Stimulated activated CD4-positive, alpha-beta T cell treated with anti-CD3 and anti-CD28 coated beads, Interleukin-1b, Interleukin-23, amount 100 ng/mL, for 24 hours (primary cell): Measurements from ENCODE around the gene LRMDA.

Experiments used
- DNase-seq, 4 experiments: peaks; one replicate each; pipeline ENCODE4 v3.0.0-alpha.2; 2020; ENCODE audit warnings: low read depth in 4 of 4, low spot score in 1 of 4

LRMDA gene

DNA sequence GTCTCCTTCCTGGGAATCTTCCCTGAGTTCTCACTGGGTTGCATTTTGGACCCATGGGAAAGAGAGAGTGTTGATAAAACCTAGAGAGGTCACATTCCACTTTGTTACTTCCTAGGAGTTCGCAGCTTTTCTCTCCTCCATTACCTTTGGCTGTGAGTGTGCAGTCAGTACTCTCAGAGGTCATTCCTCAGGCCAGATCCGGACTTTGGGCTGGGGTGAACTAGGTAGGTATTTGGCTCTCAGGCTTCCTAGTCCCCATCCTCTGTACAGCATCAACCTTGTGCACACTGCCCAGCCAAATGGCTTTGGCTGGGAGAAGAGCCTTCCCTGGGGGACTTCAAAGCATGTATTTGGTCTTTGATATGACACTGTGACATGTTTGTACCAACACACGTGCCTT lies 508.1 kb downstream of the LRMDA start:
- DNase-seq = no peak

DNA sequence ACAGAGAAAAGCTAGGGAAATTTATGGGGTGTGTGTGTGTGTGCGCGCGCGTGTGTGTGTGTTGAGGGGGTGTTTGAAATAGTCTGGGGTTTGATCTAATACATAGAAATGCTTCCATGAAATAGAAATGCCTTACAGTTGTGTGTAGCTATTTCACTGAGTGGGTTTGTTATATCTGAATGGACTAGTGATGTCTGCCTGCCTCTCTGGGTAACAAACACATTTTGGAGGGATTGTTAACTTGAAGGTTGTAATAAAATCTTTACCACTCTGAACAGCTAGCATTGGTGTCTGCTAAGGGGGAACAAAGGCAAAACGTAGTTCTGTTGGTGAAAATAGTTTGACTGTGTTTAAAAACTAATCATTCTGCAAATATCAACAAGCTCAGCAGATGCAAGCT lies 509.3 kb downstream of the LRMDA start:
- DNase-seq = no peak

DNA sequence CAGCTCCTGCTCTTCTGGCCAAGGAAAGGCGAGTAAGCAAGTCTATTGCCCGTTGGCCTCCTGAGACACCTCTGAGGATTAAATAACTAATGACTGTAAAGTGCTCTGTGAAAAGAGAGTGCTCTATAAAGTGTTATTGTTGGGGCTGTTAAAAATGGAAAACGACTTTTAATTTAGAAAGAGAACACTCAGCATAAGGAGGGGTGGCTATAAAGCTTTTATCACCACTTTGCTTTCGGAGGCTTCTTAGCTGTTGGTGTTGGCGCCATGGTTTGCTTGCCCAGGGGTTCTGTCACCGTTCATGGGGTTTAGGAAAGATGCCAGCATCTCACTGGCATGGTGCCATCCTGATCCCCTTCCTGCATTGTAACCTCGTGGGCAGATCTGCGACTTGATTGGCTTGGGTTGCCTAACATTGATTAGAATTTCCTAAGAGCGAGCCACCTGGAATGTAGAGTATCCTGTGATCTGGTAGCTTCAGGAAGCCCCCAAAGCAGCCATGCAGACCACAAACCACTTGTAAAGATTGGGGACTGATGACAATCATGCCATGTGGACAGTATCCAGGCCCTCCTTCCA lies 509.9 kb downstream of the LRMDA start:
- DNase-seq = no peak

DNA sequence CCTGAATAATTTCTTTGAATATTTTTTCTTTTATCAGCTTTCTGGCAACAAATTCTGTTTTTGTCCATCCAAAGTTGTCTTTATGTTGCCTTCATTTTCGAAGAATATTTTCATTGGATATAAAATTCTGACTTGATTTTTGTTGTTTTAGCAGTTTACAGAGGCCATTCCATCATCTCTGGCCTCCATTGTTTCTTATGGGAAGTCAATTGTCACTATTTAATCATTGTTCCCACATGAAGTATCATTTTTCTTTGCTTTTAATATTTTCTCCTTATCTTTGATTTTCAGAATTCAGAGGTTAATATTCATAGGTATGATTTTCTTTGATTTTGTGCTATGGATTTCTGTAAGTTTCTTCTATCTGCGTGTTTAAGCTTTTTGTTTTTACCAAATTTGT lies 512.6 kb downstream of the LRMDA start:
- DNase-seq = no peak

DNA sequence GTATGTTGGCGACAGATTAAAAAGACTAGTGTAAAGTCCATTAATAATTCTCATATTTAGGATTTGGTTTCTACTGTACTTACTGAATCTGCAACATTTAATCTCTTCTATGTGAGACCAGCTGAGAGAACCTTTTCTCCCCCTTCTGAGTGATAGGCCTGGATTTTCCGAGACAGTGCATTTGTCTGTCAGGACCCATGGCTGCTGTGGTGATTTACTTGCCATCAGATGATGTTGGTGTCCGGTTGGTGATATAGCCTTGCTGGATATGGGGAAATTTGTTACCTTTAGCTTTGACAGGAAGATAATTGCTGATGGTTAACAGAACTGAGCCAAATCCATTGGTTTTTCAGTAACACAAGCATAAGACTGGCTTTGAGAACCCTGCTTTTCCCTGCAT lies 517.2 kb downstream of the LRMDA start:
- DNase-seq = no peak

DNA sequence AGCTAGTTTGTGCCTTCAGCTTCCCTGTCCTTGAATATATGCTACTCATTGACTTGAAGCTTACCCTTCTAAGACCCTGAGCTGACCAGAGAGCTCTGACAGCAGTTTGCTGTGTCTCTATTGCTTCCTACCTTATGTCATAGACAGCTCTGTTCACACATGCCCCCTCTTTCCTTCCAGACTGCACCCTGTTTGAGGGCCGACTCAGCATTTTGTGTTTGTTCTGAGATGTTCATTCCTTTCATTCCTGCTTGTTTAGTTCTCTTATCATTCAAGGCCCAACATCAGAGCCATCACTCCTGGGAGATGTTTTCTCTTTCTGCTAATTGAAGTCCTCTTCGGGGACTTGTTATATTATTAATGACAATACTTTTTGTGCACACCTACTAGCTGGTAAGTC lies 518.9 kb downstream of the LRMDA start:
- no peak for DNase-seq

DNA sequence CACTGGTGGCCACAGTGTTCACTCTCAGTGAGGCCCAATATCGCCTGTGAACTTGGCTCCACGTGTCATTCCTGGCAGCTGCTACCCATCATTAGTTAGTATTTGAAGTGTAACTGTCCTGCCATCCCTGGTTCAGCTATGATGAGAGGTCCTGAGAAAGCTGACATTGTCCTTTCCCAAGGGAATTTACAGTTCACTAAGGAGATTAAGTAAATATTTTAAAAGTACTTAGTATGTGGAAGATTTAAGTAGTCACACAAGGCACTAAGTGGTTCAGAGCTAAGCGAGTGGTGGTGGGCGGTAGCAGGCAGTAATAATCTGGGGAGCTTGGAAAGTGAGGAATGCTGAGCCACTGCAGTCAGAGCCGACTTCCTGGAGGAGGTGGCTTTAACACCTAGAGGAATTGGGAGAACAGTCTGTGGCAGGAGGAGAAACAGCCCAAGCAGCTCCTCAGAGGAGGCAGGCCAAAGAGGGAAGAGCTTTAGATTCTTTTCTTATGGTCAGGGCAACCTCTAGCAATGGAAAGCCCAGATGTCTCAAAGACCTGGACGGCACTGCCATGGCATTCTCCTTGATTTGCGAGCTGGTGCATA lies 519.7 kb downstream of the LRMDA start:
- no peak for DNase-seq

DNA sequence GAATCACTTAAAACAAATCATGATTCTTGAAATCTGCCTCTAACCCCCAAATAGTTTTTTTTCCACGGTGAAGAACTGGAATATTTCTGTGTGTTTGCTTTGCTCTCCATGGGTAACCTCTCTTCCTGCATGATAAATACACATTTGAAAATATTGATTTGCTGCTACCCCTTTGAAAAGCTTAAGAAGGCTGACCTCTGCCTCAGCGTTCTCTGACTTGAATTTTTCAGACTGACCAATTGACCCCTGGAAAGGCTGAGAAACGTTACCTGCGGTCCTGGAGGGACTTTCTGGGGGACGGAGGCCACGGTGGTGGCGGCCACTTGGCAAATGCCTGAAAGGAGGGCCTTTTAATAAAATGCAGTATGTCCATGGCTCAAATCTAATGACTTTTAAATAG lies 520.2 kb downstream of the LRMDA start:
- no peak for DNase-seq

DNA sequence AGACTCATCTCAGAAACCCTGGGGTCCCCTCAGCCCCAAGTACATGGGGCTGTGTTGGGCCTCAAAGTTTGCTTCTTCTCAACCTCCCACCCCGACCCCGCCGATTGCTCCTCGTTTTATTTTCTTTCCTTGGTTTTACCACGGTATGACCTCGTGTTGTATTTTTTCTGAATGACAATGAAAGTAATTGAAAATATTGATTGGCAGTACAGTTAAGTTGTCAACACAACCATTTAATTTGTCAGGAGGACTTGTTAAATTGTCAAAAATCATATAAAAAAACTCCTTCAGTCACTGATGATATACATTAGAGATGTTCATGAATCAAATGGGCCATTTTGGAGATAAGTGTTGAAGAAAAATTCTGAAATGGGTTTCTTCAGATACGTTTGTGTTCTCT lies 520.7 kb downstream of the LRMDA start:
- DNase-seq = no peak

DNA sequence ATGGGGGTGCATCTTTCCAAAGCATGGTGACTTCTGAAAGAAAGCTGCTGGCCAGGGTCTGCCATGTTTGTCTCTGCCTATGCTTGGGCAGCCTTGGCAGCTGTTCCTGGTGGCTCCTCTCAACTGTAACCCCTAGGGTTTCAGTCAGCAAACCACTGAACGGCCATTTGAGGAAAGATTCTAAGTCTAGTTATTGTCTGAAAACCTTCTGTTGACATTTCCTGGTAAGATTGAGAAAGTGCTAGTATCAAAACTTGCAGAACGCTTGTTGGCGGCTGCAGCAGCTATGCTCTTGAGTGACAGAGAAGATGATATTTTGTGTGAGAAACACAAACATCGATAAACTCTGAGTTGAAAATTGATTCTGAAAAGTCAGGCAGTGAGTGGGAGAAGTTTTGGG lies 523.1 kb downstream of the LRMDA start:
- no peak for DNase-seq

DNA sequence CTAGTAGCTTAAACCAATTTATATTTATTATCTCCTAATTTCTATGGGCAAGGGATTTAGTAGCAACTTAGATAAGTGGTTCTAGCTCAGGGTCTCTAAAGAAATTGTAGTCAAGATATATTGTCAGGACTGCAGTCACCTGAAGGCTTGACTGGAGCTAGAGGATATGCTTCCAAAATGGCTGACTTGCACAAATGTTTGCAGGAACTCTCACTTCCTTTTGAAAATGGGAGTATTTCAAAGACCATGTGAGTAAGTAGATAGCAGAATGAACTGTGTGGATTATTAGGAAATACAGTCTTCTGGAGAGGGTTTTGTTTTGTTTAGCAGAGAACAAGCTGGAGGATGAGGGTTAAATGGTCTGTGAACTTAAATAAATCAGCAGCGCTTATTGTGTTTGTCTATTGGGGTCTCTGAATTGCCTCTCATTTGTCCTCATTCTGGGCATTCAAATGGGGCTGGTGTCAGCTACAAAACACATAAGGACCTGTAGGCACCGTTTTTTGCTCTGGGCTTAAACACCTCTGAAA lies 524.6 kb downstream of the LRMDA start:
- DNase-seq = no peak

DNA sequence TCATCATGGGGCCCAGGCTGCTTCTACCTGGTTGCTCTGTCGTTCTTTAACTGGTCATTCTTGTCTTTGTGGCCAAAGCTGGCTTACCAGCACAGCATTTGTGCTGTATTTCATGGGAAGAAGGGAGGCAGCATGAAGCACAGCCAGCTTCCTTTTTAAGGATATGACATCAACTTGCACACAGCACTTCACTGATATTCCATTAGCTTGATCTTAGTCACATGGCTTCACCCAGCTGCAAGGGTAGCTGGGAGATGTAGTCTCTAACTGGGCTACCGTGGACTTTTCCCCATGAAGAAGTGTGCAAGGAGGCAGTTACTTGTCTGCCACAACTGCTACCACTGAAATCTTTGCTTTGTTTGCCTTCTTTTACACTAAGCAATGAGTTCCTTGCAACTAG lies 525.2 kb downstream of the LRMDA start:
- DNase-seq = no peak

DNA sequence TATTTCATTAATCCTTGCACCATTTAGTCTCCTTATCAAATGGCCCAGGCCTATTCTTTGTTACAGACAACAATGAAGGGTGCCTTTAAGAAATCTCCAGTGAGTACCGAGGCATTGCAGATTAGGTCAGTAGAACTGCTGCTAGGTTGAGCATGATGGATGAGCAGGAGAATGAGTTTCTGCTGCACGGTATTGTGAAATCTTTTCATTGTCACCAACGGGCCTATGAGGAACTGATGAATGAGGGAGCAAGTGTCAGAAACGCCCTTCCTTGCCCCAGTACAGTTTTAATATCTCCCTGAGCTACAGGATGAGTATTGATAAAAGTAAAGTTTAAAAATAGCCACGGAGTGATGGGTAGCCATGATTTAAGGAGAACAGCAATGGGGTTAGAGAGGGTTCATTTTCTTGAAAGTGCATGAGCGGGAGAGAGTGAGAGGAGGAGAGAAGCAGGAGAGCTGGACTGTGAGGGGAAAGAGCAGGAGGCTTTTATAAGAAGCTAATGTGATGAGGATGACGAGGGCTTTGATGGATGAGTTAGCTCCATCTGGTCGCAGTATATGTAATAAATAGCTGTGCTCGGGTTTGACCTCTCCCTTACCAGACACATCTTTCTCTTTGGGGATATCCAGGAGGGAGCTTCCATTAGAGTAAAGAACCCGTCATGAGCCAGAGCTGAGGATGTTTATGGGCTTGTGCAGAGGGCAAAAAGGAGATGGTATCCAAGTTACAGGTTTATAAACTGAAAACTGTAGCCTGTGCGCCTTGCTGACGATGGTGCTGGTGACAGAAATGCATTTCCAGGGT lies 526.1 kb downstream of the LRMDA start:
- no peak for DNase-seq

DNA sequence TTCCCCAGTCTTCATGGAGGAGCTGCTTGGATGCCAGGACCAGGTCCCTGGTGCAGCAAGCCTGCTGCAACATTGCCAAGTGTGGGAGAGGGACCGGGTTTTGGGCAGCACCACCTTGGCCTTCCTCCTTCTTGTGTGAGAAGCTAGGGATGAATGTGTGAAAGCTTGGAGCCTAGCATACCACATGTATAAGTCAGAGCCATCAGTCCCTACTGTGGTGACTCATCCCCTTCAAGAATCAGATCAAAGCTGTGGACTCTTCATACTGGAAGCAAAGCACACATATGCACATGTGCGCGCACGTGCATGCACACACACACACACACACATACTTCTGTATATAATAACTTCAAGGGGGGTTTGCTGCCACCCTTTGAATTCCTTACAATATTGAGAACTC lies 527.8 kb downstream of the LRMDA start:
- DNase-seq = no peak

DNA sequence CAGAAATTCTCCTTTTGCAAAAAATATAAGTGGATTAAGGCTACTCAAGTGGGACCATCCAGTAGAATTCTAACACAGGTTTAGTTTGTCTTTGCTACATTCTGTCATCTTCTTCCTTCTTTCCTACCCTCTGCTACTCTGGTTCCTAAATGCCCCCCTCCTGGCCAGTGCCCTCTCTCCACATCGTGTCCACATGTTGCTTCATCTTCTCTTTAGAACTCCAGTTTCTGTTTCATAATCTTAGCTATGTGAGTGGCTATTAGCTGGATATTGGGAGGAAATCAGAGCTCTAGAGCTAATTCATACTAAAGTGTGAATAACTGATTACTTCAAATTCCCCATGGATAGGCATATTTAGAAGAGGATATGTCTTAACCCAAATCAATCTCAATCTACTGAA lies 528.5 kb downstream of the LRMDA start:
- DNase-seq = no peak

DNA sequence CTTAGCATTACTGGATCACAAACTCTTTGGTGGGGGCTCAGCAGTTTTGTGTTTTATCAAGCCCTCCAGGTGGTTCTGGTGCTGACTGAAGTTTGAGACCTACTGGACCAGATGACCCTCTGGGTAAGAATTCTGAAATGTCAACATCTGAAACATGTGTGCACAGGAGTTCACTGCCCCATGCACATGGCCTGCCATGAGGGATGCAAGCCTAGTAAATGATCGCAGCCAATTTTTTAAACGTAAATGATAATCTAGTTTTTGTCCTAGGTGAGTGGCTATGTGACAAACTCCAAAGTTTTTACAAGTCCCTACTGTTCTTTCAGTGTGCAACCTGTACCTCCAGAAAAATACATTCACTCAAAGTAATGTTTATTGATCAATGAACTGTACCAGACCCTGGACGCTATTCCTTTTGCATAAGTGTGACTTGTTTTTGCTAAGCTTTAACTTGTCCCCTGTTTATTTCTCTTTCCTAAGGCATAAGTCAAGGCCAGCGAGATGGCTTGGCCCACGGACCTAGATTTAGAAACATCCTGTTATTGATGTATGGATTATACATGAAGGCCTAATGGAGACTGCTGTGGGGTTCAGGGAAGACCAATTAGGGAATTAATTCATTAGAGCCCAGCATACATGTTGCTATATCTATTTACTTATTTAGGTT lies 531.1 kb downstream of the LRMDA start:
- DNase-seq = no peak

DNA sequence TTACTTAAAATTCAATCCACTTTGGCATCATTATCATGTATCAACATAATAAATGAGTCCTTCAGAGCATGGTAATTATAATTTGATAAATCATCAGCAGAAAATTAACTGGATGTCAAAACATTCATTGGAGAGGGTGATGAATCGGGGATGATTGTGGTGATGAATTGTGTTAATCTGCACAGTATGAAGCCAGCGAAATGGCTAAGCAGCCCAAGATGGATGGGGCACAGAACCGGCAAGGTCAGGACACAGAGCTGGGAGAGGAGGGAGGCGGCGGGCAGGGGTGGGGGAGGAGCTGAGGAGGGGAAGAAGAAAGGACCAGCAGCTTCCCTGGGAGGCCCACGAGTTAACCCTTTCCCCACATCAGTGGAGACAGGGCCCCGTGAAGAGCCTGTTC lies 536.1 kb downstream of the LRMDA start:
- no peak for DNase-seq

DNA sequence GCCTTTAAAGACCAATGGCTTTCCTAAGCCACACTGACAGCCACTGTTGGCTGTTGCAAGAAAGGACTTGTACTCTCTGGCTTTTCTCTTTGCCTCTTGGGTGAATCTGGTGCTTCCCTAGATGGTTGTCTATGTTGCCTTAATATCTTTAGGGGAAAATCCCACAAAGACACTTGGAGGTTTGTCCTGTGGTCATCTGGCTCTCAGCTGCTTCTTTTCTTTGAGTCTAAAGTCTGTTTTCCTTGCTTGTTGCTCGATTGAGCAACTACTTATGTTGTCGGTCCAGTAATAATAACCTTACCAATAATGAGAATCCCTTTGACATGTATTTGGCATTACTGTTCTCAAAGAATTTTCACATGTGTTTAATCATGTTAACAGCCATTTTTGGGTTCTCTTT lies 537.6 kb downstream of the LRMDA start:
- no peak for DNase-seq

DNA sequence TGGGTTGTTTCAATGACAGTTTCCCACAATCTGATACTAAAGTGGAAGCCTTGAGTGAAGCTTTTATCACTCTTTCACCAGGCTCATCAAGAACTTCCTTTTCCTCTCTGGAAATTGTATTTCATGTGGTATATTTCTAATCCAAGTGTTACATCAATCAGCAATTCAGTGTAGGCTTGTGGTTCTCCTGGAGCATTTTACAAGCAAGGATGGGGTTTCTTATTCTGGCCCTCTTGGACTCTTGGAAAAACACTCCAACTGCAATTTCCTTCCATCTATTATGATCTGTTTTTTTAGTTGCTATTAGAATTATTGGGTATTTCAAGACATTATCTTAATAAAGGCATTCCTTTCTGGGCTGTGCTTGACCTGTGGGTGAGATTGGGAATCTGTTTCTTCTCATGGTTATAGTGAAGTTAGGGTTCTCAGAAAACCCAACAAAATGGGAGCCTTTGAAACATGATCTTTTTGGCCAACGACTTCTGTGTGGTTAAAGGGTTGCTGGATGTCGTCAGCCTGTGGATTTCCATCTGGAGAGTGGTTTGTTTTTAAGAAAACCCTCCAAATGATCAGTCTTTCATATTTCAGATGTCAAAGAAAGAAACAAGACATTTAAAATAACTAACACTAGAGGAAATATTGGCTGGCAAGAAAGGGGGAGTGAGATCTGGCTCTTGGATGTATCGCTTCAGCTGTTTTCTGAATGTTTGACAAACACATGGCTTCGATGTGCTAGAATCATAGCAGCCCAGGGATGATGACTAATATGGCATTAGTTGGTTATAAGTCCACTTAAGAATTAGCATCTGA lies 540.2 kb downstream of the LRMDA start:
- DNase-seq = no peak

DNA sequence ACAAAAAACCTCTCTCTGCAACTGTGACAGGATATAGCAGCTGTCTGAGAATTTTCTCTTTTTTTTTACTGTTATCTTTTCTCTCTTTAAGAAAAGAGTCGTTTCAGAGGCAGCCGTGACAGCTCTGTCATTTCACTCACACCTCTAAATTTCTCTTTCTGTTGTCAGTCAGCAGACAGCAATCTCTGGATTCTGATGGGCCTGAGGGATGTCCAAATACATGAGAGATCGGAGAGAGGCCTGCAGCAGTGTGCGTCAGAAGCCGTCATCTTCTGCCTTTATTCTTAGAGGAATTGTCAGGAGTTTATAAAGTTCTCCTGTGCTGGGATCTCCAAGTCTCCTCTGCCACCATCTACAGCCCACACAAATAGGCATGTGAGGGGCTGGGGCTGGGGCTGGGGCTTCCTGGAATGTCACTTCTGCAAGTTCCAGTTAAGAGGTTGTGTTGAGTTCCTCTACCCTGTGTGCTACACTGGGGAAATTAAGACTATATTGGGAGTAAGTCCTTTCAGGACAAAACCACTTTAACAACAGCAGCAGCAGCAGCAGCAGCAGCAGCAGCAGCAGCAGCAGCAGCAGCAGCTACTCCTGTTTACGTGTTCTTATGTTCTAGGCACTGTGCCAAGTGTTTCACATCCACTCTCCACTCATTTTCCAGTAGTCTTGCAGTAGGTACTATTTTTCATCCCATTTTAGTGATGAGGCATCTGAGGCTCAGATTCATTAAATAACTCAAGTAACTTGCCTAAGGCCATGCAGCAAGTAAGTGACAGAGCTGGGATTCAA lies 541.3 kb downstream of the LRMDA start:
- no peak for DNase-seq
